Ishikawa (cell line): Measurements from ENCODE around the gene ZNF414.

Source experiments
- CEBPB ChIP-seq: IDR thresholded peaks from 2 replicates; pipeline ENCODE4 v1.6.1; 2012
- CREB1 ChIP-seq: IDR thresholded peaks from 2 replicates; pipeline ENCODE4 v1.6.1; 2012; ENCODE audit warnings: low read depth
- EGR1 ChIP-seq: IDR thresholded peaks from 2 replicates; pipeline ENCODE4 v1.6.1; 2012
- EP300 ChIP-seq: IDR thresholded peaks from 2 replicates; pipeline ENCODE4 v1.6.1; 2012; ENCODE audit warnings: borderline replicate concordance
- FOXM1 ChIP-seq: IDR thresholded peaks from 2 replicates; pipeline ENCODE4 v1.6.1; 2012; ENCODE audit warnings: low read depth, borderline replicate concordance
- MAX ChIP-seq: IDR thresholded peaks from 2 replicates; pipeline ENCODE4 v1.6.1; 2012
- NFIC ChIP-seq: IDR thresholded peaks from 2 replicates; pipeline ENCODE4 v1.6.1; 2012
- RAD21 ChIP-seq: IDR thresholded peaks from 2 replicates; pipeline ENCODE4 v1.6.1; 2012; ENCODE audit warnings: low read depth
- REST ChIP-seq: IDR thresholded peaks from 2 replicates; pipeline ENCODE4 v1.6.1; 2012; ENCODE audit warnings: low read depth, mild to moderate bottlenecking
- TAF1 ChIP-seq: IDR thresholded peaks from 2 replicates; pipeline ENCODE4 v1.6.1; 2012; ENCODE audit warnings: low read depth, mild to moderate bottlenecking
- TCF12 ChIP-seq: IDR thresholded peaks from 2 replicates; pipeline ENCODE4 v1.6.1; 2012; ENCODE audit warnings: low read depth
- TEAD4 ChIP-seq: IDR thresholded peaks from 2 replicates; pipeline ENCODE4 v1.6.1; 2012
- USF1 ChIP-seq: IDR thresholded peaks from 2 replicates; pipeline ENCODE4 v1.6.1; 2012
- YY1 ChIP-seq: IDR thresholded peaks from 2 replicates; pipeline ENCODE4 v1.6.1; 2012; ENCODE audit warnings: low read depth
- ZBTB7A ChIP-seq: IDR thresholded peaks from 2 replicates; pipeline ENCODE4 v1.6.1; 2012; ENCODE audit warnings: low read depth

ZNF414 gene

GRCh38 chr19:8503510-8503909 lies 10.5 kb downstream of the ZNF414 start:
- TF ChIP-seq EGR1 = no peak
- no peak for TF ChIP-seq FOXM1
- TF ChIP-seq CREB1 = no peak
- no peak for TF ChIP-seq RAD21
- no peak for TF ChIP-seq YY1
- TF ChIP-seq MAX = no peak
- no peak for TF ChIP-seq CEBPB
- no peak for TF ChIP-seq TEAD4
- no peak for TF ChIP-seq TCF12
- TF ChIP-seq NFIC = no peak
- TF ChIP-seq REST = no peak
- TF ChIP-seq EP300 = no peak
- no peak for TF ChIP-seq TAF1
- no peak for TF ChIP-seq ZBTB7A
- no peak for TF ChIP-seq USF1

GRCh38 chr19:8501981-8502380 lies 12.0 kb downstream of the ZNF414 start:
- no peak for TF ChIP-seq TCF12
- no peak for TF ChIP-seq MAX
- no peak for TF ChIP-seq CREB1
- TF ChIP-seq TAF1 = no peak
- no peak for TF ChIP-seq FOXM1
- TF ChIP-seq RAD21 = no peak
- TF ChIP-seq EP300 = no peak
- no peak for TF ChIP-seq CEBPB
- no peak for TF ChIP-seq TEAD4
- TF ChIP-seq EGR1 = no peak
- TF ChIP-seq REST = no peak
- no peak for TF ChIP-seq NFIC

GRCh38 chr19:8501516-8501915 lies 12.5 kb downstream of the ZNF414 start:
- TF ChIP-seq MAX (no peak), CEBPB (no peak), USF1 (no peak), EP300 (no peak), EGR1 (no peak), FOXM1 (no peak), CREB1 (no peak), NFIC (no peak), TCF12 (no peak), RAD21 (no peak), TEAD4 (no peak), YY1 (no peak), ZBTB7A (no peak), REST (no peak), TAF1 (no peak)

- TF ChIP-seq TEAD4 (no peak), FOXM1 (no peak), MAX (no peak), EGR1 (no peak), NFIC (no peak), USF1 (no peak), CREB1 (no peak), TCF12 (no peak), REST (no peak), YY1 (no peak), TAF1 (no peak)
Measured at GRCh38 chr19:8500158-8500557, 13.8 kb downstream of the ZNF414 start.
